K562 (cell line): ENCODE measurements around the gene C6orf47. TPM values are rescaled to one million over a fixed set of nuclear protein-coding genes. Genes with fewer than 3 reads are reported as not detected.
A peak's percentile ranks its signal among the peaks of the same experiment; 100 is the strongest.

Experiments used
- ARNT ChIP-seq, 2 experiments: fragments of 450-650 bp; IDR thresholded peaks; 2 replicates each; pipeline ENCODE4 v1.6.1; 2016; ENCODE audit warnings: mild to moderate bottlenecking in 1 of 2
- BCOR ChIP-seq: fragments of 450-650 bp; IDR thresholded peaks from 2 replicates; pipeline ENCODE4 v1.6.1; 2016
- ETV5 ChIP-seq: sonication (generic); formaldehyde crosslinking; IDR thresholded peaks from 2 replicates; pipeline ENCODE4 v1.4.0; 2020; ENCODE audit warnings: low read depth, mild to moderate bottlenecking, missing genetic modification reagents
- GABPA ChIP-seq: fragments of 200-800 bp; sonication (Bioruptor generic); conservative IDR thresholded peaks from 2 replicates; pipeline ENCODE4 v1.6.1; 2016; ENCODE audit warnings: low read depth, missing genetic modification characterization, missing compliant biosample characterization
- HBP1 ChIP-seq: fragments of 450-650 bp; formaldehyde crosslinking; IDR thresholded peaks from 2 replicates; pipeline ENCODE4 v1.4.0; 2022; ENCODE audit warnings: missing genetic modification characterization
- HMG20A ChIP-seq: fragments of 450-650 bp; formaldehyde crosslinking; conservative IDR thresholded peaks from 2 replicates; pipeline ENCODE4 v1.4.0; 2020; ENCODE audit warnings: mild to moderate bottlenecking, mixed read lengths
- HNRNPL ChIP-seq: fragments of 200-400 bp; formaldehyde crosslinking; IDR thresholded peaks from 2 replicates; pipeline ENCODE4 v1.6.1; 2017; ENCODE audit warnings: low read depth, mild to moderate bottlenecking, low read length
- MTA2 ChIP-seq: fragments of 450-650 bp; IDR thresholded peaks from 2 replicates; pipeline ENCODE4 v1.6.1; 2016; ENCODE audit warnings: low read depth
- POLR2B ChIP-seq: fragments of 450-650 bp; IDR thresholded peaks from 2 replicates; pipeline ENCODE4 v1.6.1; 2018; ENCODE audit warnings: low read depth; ENCODE audit not compliant: partially characterized antibody
- POLR3A ChIP-seq: IDR thresholded peaks from 2 replicates; pipeline ENCODE4 v1.6.1; 2011; ENCODE audit warnings: borderline replicate concordance, mild to moderate bottlenecking, moderate library complexity; ENCODE audit not compliant: insufficient read length, insufficient read depth; ENCODE audit errors: extremely low read depth
- RBM39 ChIP-seq: fragments of 200-400 bp; formaldehyde crosslinking; optimal IDR thresholded peaks from 2 replicates; pipeline ENCODE3; 2018; ENCODE audit warnings: low read depth, low read length
- SOX6 ChIP-seq: fragments of 450-650 bp; IDR thresholded peaks from 2 replicates; pipeline ENCODE4 v1.6.1; 2014; ENCODE audit warnings: mild to moderate bottlenecking
- SRSF7 ChIP-seq: fragments of 200-400 bp; formaldehyde crosslinking; optimal IDR thresholded peaks from 2 replicates; pipeline ENCODE3; 2017; ENCODE audit warnings: mild to moderate bottlenecking, low read depth, low read length
- STAT5B ChIP-seq: fragments of 250-450 bp; sonication (Bioruptor Pico); IDR thresholded peaks from 2 replicates; pipeline ENCODE4 v1.8.0; 2021; ENCODE audit warnings: mild to moderate bottlenecking, inconsistent platforms
- TEAD1 ChIP-seq, 2 experiments: fragments of 450-650 bp in 1 of 2; sonication (generic) in 1 of 2; formaldehyde crosslinking; IDR thresholded peaks; 2 replicates each; pipeline versions ENCODE4 v1.4.0 to v1.8.0; 2020 to 2022; ENCODE audit warnings: mild to moderate bottlenecking in 2 of 2, missing genetic modification reagents in 1 of 2
- TEAD4 ChIP-seq, 2 experiments: sonication (generic) in 1 of 2; formaldehyde crosslinking in 1 of 2; IDR thresholded peaks; 2 replicates each; pipeline versions ENCODE4 v1.6.1 to v1.8.0; 2012 to 2022; ENCODE audit warnings: borderline replicate concordance in 1 of 2, inconsistent platforms in 1 of 2, low read length in 1 of 2, mild to moderate bottlenecking in 1 of 2, missing genetic modification reagents in 1 of 2
- U2AF2 ChIP-seq: fragments of 200-400 bp; formaldehyde crosslinking; optimal IDR thresholded peaks from 2 replicates; pipeline ENCODE3; 2017; ENCODE audit warnings: low read depth, mild to moderate bottlenecking, low read length
- ZC3H8 ChIP-seq: fragments of 450-650 bp; IDR thresholded peaks from 2 replicates; pipeline ENCODE4 v1.6.1; 2017
- ZNF121 ChIP-seq: sonication (generic); formaldehyde crosslinking; conservative IDR thresholded peaks from 2 replicates; pipeline ENCODE4 v1.8.0; 2022; ENCODE audit warnings: missing genetic modification reagents
- ZNF239 ChIP-seq: fragments of 250-450 bp; sonication (Bioruptor Pico); IDR thresholded peaks from 2 replicates; pipeline ENCODE4 v1.4.0; 2020; ENCODE audit warnings: mild to moderate bottlenecking
- ZNF431 ChIP-seq: sonication (generic); formaldehyde crosslinking; IDR thresholded peaks from 2 replicates; pipeline ENCODE4 v1.8.0; 2022; ENCODE audit warnings: mild to moderate bottlenecking, missing genetic modification reagents
- ZNF584 ChIP-seq: fragments of 200-800 bp; sonication (Bioruptor generic); IDR thresholded peaks from 2 replicates; pipeline ENCODE4 v1.6.1; 2016; ENCODE audit warnings: low read depth, mild to moderate bottlenecking, missing genetic modification characterization, missing compliant biosample characterization
- ZNF586 ChIP-seq: fragments of 450-650 bp; formaldehyde crosslinking; conservative IDR thresholded peaks from 2 replicates; pipeline ENCODE4 v1.4.0; 2020; ENCODE audit warnings: mild to moderate bottlenecking, moderate library complexity
- polyA plus RNA-seq, 8 experiments: library from polyadenylated mRNA; depleted of rRNA in 4 of 8; stranded (reverse) in 5 of 8; unstranded in 3 of 8; fragments of >200 nt; fragmentation: Nextera tagmentation in 2 of 8; fragmentation: Illumina TruSeq in 1 of 8; extraction: Ambion mirVana in 2 of 8; extraction: Trizol in 1 of 8; gene quantifications; 2 replicates each; pipeline versions ENCODE4 v1.2.1 to v1.2.3, GENCODE V29; 2011 to 2014; ENCODE audit warnings: inconsistent platforms in 1 of 8, missing spikeins in 1 of 8
- total RNA-seq, 7 experiments: library from RNA; depleted of rRNA in 6 of 7; stranded (reverse); fragments of >200 nt in 6 of 7; fragmentation: Illumina TruSeq in 2 of 7; extraction: Trizol in 2 of 7; gene quantifications; 2 replicates each; pipeline versions ENCODE4 v1.2.1 to v1.2.3, GENCODE V29; 2011 to 2021; ENCODE audit warnings: low replicate concordance in 1 of 7
- TF ChIP-seq, protein P1 (sequence below): fragments of 250-450 bp; sonication (Bioruptor Pico); IDR thresholded peaks from 2 replicates; pipeline ENCODE4 v1.8.0; 2022; ENCODE audit warnings: inconsistent platforms
- TF ChIP-seq, protein P2 (sequence below): fragments of 450-650 bp; formaldehyde crosslinking; IDR thresholded peaks from 2 replicates; pipeline ENCODE4 v1.4.0; 2022; ENCODE audit warnings: mild to moderate bottlenecking, moderate library complexity

C6orf47 gene
- total and polyA plus RNA-seq, 9 of the 15 experiments (the other 6 are each of a cell fraction or from before 2014, with no cell fraction given): 0.14 to 43.8 (median 27.0) TPM

DNA sequence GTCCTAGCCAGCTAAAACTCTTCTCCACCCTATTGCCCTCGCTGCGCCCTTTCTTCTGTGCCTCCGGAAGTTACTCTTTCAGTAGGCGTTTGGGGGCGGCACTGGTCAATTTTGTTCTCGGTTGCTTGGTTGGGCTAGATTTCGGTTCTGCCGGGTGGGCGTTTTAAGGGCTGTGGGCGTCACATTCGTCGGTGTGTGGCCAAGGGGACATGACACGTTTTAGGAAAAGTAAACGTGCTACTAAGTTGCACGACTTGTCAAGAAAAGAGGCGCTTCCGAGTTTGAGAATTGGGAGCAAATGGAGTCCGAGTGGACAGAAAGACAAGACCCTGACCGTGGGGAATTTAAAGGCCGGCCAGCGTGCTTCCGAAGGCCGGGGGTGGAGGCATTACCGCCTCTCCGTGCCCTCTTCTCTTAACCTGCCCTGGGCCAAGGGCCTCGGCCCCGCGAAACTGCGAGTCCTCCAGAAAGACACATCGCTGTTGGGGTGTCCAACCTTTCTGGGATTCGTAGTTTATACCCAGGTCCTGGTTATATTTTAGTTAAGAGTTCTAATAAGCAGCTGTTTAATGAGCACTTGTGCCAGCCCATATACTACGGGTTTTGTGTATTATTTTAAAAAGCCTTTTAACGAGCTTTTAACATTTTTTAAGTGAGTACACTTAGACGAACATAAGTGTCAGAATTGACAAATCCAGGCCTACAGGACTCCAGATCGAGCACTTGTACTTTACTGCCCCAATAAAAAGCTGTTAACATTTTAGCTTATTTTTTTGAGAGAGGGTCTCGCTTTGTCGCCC is 7.5 kb downstream of the C6orf47 start (continued):
- TF ChIP-seq, protein P1, sequence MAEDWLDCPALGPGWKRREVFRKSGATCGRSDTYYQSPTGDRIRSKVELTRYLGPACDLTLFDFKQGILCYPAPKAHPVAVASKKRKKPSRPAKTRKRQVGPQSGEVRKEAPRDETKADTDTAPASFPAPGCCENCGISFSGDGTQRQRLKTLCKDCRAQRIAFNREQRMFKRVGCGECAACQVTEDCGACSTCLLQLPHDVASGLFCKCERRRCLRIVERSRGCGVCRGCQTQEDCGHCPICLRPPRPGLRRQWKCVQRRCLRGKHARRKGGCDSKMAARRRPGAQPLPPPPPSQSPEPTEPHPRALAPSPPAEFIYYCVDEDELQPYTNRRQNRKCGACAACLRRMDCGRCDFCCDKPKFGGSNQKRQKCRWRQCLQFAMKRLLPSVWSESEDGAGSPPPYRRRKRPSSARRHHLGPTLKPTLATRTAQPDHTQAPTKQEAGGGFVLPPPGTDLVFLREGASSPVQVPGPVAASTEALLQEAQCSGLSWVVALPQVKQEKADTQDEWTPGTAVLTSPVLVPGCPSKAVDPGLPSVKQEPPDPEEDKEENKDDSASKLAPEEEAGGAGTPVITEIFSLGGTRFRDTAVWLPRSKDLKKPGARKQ (CRISPR knock-in tag): 0 out of 2 replicates have a peak, but pooled peaks have one; percentile 71
- TF ChIP-seq TEAD4 (IDR thresholded peaks at IDR 0.05; ENCODE audit: low read length) (peak; percentile 71), TEAD4 (CRISPR knock-in tag; IDR thresholded peaks at IDR 0.05; ENCODE audit: borderline replicate concordance) (no peak), STAT5B (no peak), ZNF239 (CRISPR knock-in tag) (no peak), HBP1 (CRISPR knock-in tag) (peak; percentile 56; the same call in 1 of the 2 replicates), ARNT (IDR thresholded peaks at IDR 0.05) (peak; percentile 95 to 97), RBM39 (peak; percentile 95), POLR3A (no peak), TEAD1 (CRISPR knock-in tag; IDR thresholded peaks at IDR 0.05) (0 out of 4 replicates have a peak, but pooled peaks of 1 of the 2 experiments have one; percentile 35), MTA2 (peak; percentile 70; the same call in 1 of the 2 replicates), POLR2B (peak; percentile 97), ZNF121 (CRISPR knock-in tag) (0 out of 2 replicates have a peak, but pooled peaks have one; percentile 15), ZNF431 (CRISPR knock-in tag) (0 out of 2 replicates have a peak, but pooled peaks have one; percentile 60), HNRNPL (peak; percentile 61; the same call in 1 of the 2 replicates), ETV5 (peak; percentile 99), ZNF584 (peak; percentile 10; the same call in 1 of the 2 replicates), BCOR (peak; percentile 68), SOX6 (0 out of 2 replicates have a peak, but pooled peaks have one; percentile 67), HMG20A (no peak), U2AF2 (no peak), ZC3H8 (peak; percentile 94), ZNF586 (CRISPR knock-in tag) (0 out of 2 replicates have a peak, but pooled peaks have one; percentile 65), GABPA (tag) (no peak), SRSF7 (no peak)
- TF ChIP-seq, protein P2, sequence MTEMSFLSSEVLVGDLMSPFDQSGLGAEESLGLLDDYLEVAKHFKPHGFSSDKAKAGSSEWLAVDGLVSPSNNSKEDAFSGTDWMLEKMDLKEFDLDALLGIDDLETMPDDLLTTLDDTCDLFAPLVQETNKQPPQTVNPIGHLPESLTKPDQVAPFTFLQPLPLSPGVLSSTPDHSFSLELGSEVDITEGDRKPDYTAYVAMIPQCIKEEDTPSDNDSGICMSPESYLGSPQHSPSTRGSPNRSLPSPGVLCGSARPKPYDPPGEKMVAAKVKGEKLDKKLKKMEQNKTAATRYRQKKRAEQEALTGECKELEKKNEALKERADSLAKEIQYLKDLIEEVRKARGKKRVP (CRISPR knock-in tag): 0 out of 2 replicates have a peak, but pooled peaks have one; percentile 48
